GM11168 (cell line): Measurements from ENCODE around the gene POLD1.

Experiments used
- in situ Hi-C: fragments of 300-500 bp; cut with MboI; formaldehyde crosslinking; loops from one replicate; pipeline ENCODE4 v1.12.0; 2022; ENCODE audit warnings: low sequenced_read_pairs; ENCODE audit not compliant: unreplicated experiment

POLD1 gene

DNA sequence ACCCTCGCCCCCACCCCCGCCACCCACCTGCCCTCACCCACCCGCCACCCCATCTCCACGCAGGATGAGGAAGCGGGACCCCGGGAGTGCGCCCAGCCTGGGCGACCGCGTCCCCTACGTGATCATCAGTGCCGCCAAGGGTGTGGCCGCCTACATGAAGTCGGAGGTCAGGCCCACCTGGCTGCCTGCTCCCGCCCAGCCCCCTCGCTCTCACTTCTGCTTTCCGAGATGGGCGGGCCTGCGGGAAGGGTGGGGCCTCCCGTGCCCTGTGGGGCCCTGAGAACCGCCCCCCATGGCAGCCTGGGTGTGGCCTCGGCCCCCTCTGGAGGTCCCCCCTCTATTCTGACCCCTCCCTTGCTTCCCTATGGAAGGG lies 31.5 kb downstream of the POLD1 start:
- in situ Hi-C loops = no loop called here

DNA sequence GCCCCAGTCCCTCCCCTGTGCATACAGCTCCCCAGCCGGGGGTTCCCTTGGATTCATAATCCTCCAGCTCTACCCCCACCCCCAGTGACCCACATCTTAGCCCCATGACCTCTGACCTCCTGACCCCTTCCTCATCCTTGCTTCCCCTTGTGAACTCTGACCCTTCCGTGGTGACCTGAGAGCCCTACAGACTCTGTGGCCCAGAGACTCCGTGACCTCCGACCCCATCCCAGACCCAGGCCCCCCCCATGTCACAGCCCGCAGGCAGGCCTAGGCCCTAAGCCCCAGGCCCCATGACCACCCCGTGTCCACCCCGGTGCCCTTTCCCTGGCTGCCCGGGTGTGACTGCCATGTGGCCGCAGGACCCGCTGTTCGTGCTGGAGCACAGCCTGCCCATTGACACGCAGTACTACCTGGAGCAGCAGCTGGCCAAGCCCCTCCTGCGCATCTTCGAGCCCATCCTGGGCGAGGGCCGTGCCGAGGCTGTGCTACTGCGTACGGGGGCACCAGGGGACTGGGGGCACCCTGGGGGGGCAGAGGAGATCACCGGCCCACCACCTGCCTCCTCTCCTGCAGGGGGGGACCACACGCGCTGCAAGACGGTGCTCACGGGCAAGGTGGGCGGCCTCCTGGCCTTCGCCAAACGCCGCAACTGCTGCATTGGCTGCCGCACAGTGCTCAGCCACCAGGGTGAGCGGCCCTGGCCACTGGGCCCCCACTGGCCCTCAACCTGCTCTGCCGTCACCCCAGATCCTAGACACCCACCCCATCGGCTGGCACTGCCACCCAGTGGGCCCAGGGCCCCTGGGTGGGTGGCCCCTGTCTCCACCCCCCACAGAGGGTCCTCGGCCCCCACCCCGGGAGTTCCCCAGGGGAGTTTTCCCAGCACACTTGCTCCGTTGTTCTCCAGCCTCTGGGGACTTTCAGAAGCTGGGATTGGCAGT lies 32.2 kb downstream of the POLD1 start:
- in situ Hi-C loops = no loop called here

DNA sequence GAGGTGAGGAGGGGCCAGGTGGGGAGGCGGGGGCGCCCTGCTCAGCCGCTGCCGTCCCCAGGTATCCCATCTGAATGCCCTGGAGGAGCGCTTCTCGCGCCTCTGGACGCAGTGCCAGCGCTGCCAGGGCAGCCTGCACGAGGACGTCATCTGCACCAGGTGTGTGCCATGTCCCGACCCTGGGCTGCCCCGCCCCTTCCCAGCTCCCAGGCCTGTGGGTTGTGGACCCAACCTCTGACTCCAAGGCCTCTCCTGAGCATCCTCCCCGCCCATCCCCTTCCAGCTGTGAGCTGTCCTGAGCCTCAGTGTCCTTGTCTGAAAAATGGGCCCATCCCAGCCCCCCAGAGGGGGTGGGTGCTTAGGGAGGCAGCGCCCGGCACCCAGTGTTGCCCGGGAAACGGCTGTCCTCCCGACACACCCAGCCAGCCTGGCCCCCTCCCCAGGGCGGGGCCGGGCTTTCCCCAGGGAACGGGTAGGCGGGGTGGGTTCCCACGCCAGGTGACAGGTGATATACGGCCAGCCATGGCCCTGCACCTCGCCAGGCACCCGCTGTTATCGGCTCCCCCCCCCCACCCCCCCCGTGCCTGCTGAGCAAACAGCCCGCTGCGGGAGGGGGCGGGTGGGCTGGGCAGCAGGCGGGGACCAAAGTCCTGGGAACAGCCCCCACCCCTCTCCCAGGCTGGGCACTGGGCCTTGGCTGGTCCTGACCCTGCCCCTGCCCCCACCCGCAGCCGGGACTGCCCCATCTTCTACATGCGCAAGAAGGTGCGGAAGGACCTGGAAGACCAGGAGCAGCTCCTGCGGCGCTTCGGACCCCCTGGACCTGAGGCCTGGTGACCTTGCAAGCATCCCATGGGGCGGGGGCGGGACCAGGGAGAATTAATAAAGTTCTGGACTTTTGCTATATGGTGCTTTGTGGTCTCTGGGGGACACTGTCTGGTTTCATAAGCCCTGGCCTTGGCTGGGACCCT lies 33.2 kb downstream of the POLD1 start:
- in situ Hi-C loops = no loop called here

DNA sequence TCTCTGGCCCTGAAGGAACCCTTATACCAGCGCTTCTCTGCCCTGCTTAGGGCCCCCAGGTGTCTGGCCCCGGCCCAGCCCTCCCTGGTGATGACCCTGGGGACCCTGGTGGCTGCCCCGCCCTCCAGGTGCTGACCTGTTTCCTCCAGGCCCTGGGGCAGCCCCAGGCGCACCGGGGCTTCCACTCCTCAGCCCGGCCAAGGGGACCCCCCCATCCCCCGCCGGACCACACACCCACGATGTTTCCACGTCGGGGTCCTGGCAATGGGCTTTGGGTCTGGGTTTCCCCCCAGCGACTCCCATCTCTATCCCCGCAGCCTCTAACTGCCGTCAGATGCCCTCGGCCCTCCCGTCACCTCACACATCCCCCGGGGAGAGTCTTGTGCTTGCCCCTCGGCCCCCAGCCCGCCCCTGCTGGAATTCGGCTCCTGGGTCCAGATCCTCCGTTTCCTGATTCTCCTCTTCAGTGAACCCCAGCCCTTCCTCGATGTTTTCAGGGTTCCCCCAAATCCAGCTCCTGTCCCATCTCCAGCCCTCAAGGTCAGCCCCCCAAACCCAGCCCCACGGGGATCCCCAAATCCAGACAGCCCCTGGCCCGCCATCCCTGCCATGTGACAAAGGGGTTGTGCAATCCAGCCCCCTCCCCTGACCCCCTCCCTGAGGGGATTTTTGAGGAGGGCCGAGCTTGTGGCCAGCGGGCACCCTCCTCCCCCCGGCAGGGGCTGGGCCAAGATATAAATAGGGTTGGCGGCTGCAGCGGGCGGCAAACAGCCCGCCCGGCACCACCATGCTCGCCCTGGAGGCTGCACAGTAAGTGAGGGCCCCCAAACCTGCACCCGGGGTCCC lies 34.3 kb downstream of the POLD1 start, which contains the start of gene SPIB:
SPIB (plus strand) TSS at position 763 of the 846 bp plus-strand sequence; CDS start at position 788, 25 bp downstream.
- in situ Hi-C loops = no loop called here

DNA sequence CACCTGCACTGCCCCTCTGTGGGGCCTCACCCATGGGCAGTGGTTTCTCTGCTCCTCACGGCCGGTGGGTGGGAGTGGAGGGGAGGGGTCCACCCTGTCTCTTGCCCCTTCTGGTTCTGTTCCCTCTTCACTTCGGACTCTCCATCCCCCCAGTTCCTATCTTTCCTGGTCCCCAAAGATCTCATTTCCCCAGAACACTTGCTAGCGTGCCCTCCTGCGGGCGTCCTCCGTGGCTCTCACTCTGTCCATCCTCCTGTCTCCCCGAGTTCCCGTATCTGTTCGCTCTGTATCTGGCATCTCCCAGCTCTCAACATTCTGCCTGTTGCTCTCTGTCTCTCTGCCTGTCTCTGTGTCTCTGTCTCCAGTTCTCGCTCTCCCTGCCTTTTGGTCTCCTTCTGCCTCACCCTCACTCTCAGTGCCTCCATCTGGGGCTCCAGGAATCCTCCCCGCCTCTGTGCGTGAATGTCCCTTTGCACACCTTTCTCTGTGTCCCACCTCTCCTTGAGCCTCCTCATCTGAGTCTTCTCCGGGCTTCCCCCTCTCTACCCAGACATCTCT lies 35.0 kb downstream of the POLD1 start:
- in situ Hi-C loops = no loop called here

DNA sequence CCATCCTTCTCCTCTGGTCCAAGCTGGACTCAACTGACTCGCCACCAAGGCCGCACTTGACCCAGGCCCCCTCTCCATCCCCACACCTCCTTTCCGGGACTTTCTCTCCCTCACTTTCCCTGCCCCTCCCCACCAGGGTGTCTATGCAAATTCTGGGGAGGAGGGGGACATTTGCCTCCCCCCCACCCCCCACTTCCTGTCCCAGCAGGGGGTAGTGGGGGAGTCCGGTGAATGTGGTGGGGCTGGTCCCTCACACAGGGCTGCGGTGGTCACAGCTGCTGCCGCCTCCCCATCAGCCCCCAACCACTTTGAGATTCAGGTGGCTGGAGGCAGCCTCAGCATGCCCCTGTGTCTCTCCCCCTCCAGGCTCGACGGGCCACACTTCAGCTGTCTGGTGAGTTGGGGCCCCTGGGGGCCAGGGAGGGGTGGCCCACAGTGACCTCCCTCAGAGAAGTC lies 35.5 kb downstream of the POLD1 start:
- in situ Hi-C loops = no loop called here

DNA sequence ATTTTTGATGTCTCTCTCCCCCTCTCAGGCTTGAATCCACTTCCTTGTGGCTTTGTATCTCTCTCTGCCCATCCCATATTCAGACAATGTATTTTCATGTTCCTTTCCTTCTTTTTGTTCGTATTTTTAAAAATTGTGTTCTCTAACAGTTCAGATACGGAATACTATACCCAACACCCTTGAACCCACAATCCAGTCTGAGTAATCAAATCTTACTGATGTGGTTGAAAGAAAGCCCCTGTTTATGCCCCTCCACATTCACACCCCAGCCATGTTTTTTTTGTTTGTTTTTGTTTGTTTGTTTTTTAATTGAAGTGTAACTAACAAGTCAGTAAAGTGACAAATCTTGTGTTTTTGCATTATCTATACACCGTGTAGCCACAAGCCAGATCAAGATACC lies 36.0 kb downstream of the POLD1 start:
- in situ Hi-C loops = no loop called here

DNA sequence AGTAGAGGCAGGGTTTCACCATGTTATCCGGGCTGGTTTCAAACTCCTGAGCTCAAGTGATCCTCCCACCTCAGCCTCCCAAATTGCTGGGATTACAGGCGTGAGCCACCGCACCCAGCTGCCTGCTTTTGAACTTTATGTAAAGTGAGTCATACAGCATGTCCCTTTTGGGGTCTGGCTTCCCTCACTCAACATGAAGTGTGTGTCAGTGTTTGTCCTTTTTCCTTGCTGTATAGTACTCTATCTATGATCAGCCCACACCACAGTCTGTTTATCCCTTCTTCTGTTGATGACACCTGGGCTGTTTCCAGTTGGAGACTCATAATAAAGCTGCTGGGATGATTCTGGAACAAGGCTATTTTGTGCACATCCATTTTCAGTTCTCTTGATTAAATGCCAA lies 36.7 kb downstream of the POLD1 start:
- in situ Hi-C loops = no loop called here

DNA sequence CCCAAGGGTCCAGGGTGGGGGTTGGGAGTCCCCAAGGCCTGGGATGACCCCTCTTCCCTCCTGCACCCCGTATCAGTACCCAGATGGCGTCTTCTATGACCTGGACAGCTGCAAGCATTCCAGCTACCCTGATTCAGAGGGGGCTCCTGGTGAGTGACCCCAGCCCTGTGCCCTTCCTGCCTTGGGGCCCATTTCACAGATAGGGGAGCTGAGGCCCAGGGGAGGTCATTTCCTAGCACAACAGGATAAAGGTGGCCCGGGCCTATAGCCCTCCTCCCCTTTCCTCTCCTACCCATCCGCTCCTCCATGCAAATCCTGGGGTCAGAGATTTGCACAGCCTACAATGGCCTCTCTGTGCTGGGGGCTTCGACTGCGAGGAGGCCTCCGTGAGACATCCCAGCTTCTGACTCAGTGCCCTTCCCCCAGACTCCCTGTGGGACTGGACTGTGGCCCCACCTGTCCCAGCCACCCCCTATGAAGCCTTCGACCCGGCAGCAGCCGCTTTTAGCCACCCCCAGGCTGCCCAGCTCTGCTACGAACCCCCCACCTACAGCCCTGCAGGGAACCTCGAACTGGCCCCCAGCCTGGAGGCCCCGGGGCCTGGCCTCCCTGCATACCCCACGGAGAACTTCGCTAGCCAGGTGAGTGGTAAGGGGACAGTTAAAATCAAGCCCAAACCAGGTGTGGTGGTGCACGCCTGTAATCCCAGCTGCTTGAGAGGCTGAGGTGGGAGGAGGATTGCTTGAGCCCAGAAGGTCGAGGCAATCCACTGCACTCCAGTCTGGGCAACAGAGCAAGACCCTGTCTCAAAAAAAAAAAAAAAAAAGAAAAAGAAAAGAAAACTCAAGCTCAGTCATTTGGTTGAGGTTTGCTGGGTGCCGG lies 38.5 kb downstream of the POLD1 start:
- in situ Hi-C loops = no loop called here

DNA sequence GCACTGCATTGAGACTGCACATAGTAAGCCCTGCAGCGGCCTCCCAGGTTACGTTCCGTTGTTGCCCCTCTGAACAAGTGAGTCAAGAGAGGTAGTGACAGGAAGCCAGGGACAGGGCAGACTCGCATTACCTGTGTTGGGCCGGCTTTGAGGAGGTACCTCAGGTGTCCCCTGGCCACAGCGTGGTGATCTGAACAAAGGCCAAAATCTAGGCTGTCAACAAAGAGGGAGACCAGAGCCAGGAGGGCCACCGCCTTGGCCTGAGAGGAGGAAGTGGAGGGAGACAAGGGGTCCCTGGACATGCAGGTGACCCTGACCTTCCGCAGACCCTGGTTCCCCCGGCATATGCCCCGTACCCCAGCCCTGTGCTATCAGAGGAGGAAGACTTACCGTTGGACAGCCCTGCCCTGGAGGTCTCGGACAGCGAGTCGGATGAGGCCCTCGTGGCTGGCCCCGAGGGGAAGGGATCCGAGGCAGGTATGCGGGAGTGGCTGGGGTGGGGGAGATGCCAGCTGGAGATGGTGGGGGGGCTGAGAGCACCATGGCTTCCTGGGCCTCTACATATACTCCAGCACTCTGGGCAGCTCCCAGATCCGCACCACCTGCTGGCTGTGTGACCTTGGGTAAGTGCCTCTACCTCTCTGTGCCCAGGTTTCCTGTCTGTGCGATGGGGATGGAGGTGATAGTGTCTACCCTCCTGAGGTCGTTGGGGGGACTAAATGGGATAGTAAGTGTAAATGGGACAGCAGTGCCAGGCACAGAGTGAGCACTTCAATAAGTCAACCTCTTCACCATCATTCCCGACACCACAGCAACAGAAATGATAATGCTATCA lies 39.3 kb downstream of the POLD1 start:
- in situ Hi-C loops = no loop called here

DNA sequence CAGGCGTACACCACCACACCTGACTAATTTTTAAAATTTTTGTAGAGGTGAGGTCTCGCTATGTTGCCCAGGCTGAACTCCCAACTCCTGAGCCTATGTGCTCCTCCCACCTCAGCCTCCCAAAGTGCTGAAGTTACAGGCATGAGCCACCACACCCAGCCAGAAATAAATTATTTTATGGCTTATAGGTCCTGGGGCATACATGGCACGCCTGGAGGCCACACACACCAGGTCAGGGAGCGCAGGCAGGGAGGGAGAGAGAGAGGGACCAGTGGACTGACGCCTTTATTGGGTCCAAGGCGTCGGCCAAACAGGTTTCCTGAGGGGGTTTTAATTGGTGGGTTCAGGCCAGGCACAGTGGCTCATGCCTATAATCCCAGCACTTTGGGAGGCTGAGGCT lies 41.4 kb downstream of the POLD1 start:
- in situ Hi-C loops = no loop called here

DNA sequence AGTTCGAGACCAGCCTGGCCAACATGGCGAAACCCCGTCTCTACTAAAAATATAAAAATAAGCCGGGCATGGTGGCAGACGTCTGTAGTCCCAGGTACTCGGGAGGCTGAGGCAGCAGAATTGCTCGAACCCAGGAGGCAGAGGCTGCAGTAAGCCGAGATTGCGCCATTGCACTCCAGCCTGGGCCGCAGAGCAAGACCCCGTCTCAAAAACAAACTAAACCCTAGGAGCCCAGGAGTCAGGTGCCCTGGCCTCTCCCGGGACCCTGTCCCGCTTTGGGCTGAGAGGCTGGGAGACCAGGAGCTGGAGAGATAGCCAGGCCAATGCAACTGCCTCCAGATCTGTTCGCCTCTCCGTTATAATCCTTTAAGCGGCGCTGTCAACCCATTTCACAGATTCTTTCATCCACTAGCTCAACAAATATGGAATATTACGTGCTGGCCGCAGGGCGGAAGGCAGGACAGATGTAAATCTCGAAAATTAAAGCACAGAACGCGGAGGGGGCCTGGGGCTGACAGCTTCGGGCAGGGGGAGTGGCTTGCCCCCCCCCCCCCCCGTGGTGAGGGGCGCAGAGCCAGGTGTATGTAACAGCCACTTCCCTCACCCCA lies 43.3 kb downstream of the POLD1 start:
- in situ Hi-C loops = no loop called here

DNA sequence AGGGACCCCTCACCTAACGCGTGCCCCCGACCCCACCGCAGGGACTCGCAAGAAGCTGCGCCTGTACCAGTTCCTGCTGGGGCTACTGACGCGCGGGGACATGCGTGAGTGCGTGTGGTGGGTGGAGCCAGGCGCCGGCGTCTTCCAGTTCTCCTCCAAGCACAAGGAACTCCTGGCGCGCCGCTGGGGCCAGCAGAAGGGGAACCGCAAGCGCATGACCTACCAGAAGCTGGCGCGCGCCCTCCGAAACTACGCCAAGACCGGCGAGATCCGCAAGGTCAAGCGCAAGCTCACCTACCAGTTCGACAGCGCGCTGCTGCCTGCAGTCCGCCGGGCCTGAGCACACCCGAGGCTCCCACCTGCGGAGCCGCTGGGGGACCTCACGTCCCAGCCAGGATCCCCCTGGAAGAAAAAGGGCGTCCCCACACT lies 43.9 kb downstream of the POLD1 start:
- in situ Hi-C loops = no loop called here

DNA sequence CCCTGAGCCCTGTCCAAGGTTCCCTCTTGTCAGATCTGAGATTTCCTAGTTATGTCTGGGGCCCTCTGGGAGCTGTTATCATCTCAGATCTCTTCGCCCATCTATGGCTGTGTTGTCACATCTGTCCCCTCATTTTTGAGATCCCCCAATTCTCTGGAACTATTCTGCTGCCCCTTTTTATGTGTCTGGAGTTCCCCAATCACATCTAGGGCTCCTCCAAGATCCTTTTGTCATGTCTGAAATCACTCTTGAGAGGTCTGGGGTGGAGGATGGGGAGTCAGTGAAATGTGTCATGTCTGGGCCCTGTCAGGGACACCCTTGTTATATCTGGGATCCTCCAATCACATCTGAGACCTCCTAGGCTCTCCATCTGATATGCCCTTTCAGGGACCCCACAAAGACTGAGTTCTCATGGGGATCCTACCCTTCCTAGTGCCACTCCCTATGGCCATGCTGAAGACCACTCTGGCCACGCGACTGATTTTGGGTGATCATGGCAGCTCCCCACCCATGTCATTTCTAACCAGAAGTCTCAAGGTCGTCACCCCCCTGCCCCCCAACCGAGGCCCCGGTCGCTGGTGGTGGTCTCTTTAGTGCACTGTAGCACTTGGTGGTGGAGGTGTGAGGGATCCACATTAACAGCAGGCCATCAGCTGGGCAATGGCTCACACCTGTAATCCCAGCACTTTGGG lies 44.8 kb downstream of the POLD1 start:
- in situ Hi-C loops = no loop called here

DNA sequence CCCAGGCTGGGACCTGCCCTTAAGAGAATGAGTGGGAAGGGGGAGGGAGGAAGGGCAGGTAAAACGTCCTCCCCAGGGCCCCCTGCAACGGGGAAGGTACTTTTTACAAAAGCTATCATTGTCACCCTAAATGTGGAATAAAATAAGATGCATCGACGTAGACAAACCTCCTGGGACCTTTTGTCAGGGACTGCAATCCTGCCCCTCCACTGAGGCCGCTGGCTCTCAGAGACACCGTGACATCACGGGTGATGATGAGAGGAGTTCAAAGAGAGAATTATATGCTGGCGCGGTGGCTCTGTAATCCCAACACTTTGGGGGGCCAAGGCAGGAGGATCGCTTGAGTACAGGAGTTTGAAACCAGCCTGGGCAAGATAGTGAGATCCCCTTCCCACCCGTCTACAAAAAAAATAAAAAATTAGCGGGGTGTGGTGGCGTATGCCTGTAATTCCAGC lies 46.8 kb downstream of the POLD1 start:
- in situ Hi-C loops = no loop called here

DNA sequence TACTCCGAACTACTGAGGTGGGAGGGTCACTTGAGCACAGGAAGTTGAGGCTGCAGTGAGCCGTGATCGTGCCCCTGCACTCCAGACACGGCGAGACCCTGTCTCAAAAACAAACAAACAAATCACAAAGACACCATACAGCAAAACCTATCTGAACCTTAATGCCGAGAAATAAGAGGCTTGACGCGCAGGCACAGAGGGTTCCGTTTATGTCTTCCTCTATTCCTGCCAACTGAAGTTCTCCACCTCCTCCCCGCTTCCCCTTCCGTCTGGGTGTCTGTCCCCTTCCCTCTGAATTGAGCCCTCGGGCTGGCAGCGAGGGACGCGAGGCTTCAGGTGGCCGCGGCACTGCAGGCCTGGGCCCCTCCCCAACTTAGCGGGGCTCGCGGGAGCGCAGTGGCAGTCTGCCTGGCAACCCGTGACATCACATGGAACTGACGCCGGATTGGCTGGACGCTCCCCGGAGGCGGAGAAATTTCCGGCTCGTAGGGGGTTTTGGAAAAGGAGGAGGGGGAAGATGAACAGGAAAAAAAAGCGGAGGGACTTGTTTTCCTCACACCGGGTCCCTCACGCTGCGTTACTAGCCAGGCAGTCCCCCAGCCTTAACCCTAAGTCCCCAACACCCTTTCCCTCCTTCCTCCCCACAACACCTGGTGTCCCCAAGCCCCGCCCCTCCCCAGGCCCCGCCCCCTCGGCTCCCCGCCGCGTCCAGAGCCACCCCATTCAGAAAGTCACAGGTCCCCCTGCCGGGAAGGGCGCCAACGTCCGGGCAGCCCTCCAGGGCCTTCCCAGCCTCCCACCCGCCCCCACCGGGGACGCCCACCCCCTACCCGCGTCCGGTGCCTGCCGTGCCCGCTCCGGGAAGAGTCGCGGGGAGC lies 47.4 kb downstream of the POLD1 start:
- in situ Hi-C loops = no loop called here
